ENCODE results near the gene JAM3. TPM values are rescaled to one million over a fixed set of nuclear protein-coding genes. Genes with fewer than 3 reads are reported as not detected.
A peak's percentile ranks its signal among the peaks of the same experiment; 100 is the strongest.

JAM3 gene
- total and polyA plus RNA-seq, 2 donors (not counting 1 experiment from before 2014, with no cell fraction given), result 13.5 to 29.6 TPM

- H3K27ac Mint-ChIP-seq, result no peak overlapping the region
- ChIA-PET CTCF (no interaction called here), POLR2A (no interaction called here)
- peaks cover 8 to 11% of the 10 kb centered on the region in 2 donors for H3K4me1 ChIP-seq (ENCODE audit: control insufficient read depth in 2 of 2, insufficient read depth in 2 of 2, low read length in 2 of 2)
- H3K27me3 ChIP-seq (replicated peaks in 1 of 4; ENCODE audit: control extremely low read depth in 1 of 4, control insufficient read depth in 3 of 4, insufficient read depth in 4 of 4, low read length in 3 of 4), result peaks cover 0 to 9% (median 6%) of the 10 kb centered on the region in 4 experiments
- no peak overlapping the region for H2AFZ ChIP-seq (ENCODE audit: insufficient read depth, low read depth, low read length, poor library complexity, severe bottlenecking)
- H3K9me3 ChIP-seq (ENCODE audit: control extremely low read depth in 1 of 3, control insufficient read depth in 2 of 3, insufficient read depth in 1 of 3, low read length in 2 of 3), result no peaks in the 10 kb centered on the region
- ATAC-seq (ENCODE audit: low read depth), result no peak
- no peak overlapping the region for H3K4me3 Mint-ChIP-seq
- no peaks in the 10 kb centered on the region for H3K9me3 Mint-ChIP-seq (ENCODE audit: insufficient read depth)
- no peak overlapping the region for H3K4me2 ChIP-seq (replicated peaks; ENCODE audit: low read depth, low read length, poor library complexity, severe bottlenecking)
- TF ChIP-seq CTCF (IDR thresholded peaks at IDR 0.05), result no peak
- TF ChIP-seq EZH2 (IDR thresholded peaks at IDR 0.05; ENCODE audit: borderline replicate concordance, insufficient read depth, low read depth, low read length, poor library complexity, severe bottlenecking), result no peak
- H3K4me1 Mint-ChIP-seq, result peaks cover 32% of the 10 kb centered on the region
- intact Hi-C loops (cut with micrococcal nuclease), result no loop called here
- H3K4me3 ChIP-seq (ENCODE audit: control extremely low read depth in 1 of 5, extremely low read depth in 1 of 5, insufficient read depth in 1 of 5, low read depth in 2 of 5, low read length in 4 of 5), result no peak overlapping the region
- DNase-seq, result no peak
- H3K36me3 ChIP-seq (replicated peaks in 1 of 2; ENCODE audit: control extremely low read depth in 1 of 2, control insufficient read depth in 1 of 2, extremely low read depth in 1 of 2, insufficient read depth in 2 of 2, low read length in 1 of 2), result no peaks in the 10 kb centered on the region
- no peak overlapping the region for H3K27ac ChIP-seq (ENCODE audit: low read length in 2 of 2)
- H3K79me2 ChIP-seq (ENCODE audit: control insufficient read depth, insufficient read depth, low read length), result peaks cover 14% of the 10 kb centered on the region
- peaks cover 23% of the 10 kb centered on the region for H3K27me3 Mint-ChIP-seq
- WGBS (ENCODE audit: insufficient coverage), result 67% methylated on average over 7 of the region's 9 CpGs
- no peak overlapping the region for H3K9ac ChIP-seq (ENCODE audit: low read length)
- H4K20me1 ChIP-seq (ENCODE audit: control insufficient read depth, insufficient read depth, low read length, poor library complexity, severe bottlenecking), result peaks cover 31% of the 10 kb centered on the region
Measured at GRCh38 chr11:134120921-134121526, 52.2 kb downstream of the JAM3 start.

- Histone ChIP-seq H3K79me2 (ENCODE audit: control insufficient read depth, insufficient read depth, low read length) (no peaks in the 10 kb centered on the region), H3K4me3 (ENCODE audit: control extremely low read depth in 1 of 5, extremely low read depth in 1 of 5, insufficient read depth in 1 of 5, low read depth in 2 of 5, low read length in 4 of 5) (no peak overlapping the region), H3K36me3 (replicated peaks in 1 of 2; ENCODE audit: control extremely low read depth in 1 of 2, control insufficient read depth in 1 of 2, extremely low read depth in 1 of 2, insufficient read depth in 2 of 2, low read length in 1 of 2) (no peaks in the 10 kb centered on the region), H3K9me3 (ENCODE audit: control extremely low read depth in 1 of 3, control insufficient read depth in 2 of 3, insufficient read depth in 1 of 3, low read length in 2 of 3) (peaks cover 0 to 4% (median 0%) of the 10 kb centered on the region in 3 donors), H3K4me1 (ENCODE audit: control insufficient read depth in 2 of 2, insufficient read depth in 2 of 2, low read length in 2 of 2) (peaks cover 8 to 11% of the 10 kb centered on the region in 2 donors), H3K27me3 (replicated peaks in 1 of 4; ENCODE audit: control extremely low read depth in 1 of 4, control insufficient read depth in 3 of 4, insufficient read depth in 4 of 4, low read length in 3 of 4) (peaks cover 0 to 9% (median 6%) of the 10 kb centered on the region in 4 experiments), H3K9ac (ENCODE audit: low read length) (peak overlapping the region; percentile 16), H3K4me2 (replicated peaks; ENCODE audit: low read depth, low read length, poor library complexity, severe bottlenecking) (peak overlapping the region; percentile 52), H3K27ac (ENCODE audit: low read length in 2 of 2) (no peak overlapping the region), H4K20me1 (ENCODE audit: control insufficient read depth, insufficient read depth, low read length, poor library complexity, severe bottlenecking) (peaks cover 22% of the 10 kb centered on the region), H2AFZ (ENCODE audit: insufficient read depth, low read depth, low read length, poor library complexity, severe bottlenecking) (no peak overlapping the region)
- intact Hi-C loops (cut with micrococcal nuclease), result no loop called here
- ChIA-PET POLR2A (interaction anchor here (0.6 kb wide), 1 partner anchor 154 kb away, joined by 4 read pairs; no protein-coding TSS in a partner anchor), CTCF (interaction anchor here (0.8 to 2.1 kb wide), 4 partner anchors 11 to 75 kb away, joined by 3 to 6 read pairs (median 4); no protein-coding TSS in a partner anchor)
- DNase-seq, result peak; percentile 18
- Mint-ChIP-seq H3K27ac (no peak overlapping the region), H3K9me3 (ENCODE audit: insufficient read depth) (no peaks in the 10 kb centered on the region), H3K4me1 (peaks cover 23% of the 10 kb centered on the region), H3K4me3 (no peak overlapping the region), H3K27me3 (peaks cover 33% of the 10 kb centered on the region)
- no peak for TF ChIP-seq EZH2 (IDR thresholded peaks at IDR 0.05; ENCODE audit: borderline replicate concordance, insufficient read depth, low read depth, low read length, poor library complexity, severe bottlenecking)
- no peak for TF ChIP-seq CTCF (IDR thresholded peaks at IDR 0.05)
- WGBS (ENCODE audit: insufficient coverage), result 14% methylated on average over 37 of the region's 54 CpGs
- no peak for ATAC-seq (ENCODE audit: low read depth)
Measured at GRCh38 chr11:134124660-134125451, 56.0 kb downstream of the JAM3 start.

Data from B cell (primary cell).